ENCODE measurements around the gene SETDB2.

Gene SETDB2

GRCh38 chr13:49532593-49532992, 88.5 kb downstream of the SETDB2 start:
- peaks cover 18% of the 10 kb centered on the region for H3K36me3 ChIP-seq (ENCODE audit: control insufficient read depth, insufficient read depth, low read length)
- H3K27ac ChIP-seq (ENCODE audit: low read depth, low read length, severe bottlenecking) = no peak overlapping the region
- no peaks in the 10 kb centered on the region for H3K9me3 ChIP-seq (ENCODE audit: control insufficient read depth, low read length)
- WGBS, 2 experiments (ENCODE audit: insufficient coverage in 2 of 2) = 92% methylated on average over 1 of the region's 1 CpG; no CpG with 5 or more reads in 1 of the 2 experiments
- H3K4me1 ChIP-seq (ENCODE audit: control insufficient read depth, insufficient read depth, low read length, poor library complexity, severe bottlenecking) = no peaks in the 10 kb centered on the region
- no peak overlapping the region for H3K4me3 ChIP-seq (ENCODE audit: extremely low read depth, insufficient read depth, low read length, poor library complexity, severe bottlenecking)

- Histone ChIP-seq H3K9me3 (ENCODE audit: control insufficient read depth, low read length) (no peaks in the 10 kb centered on the region), H3K4me1 (ENCODE audit: control insufficient read depth, insufficient read depth, low read length, poor library complexity, severe bottlenecking) (no peaks in the 10 kb centered on the region), H3K36me3 (ENCODE audit: control insufficient read depth, insufficient read depth, low read length) (peaks cover 22% of the 10 kb centered on the region), H3K27ac (ENCODE audit: low read depth, low read length, severe bottlenecking) (no peak overlapping the region), H3K4me3 (ENCODE audit: extremely low read depth, insufficient read depth, low read length, poor library complexity, severe bottlenecking) (no peak overlapping the region)
Measured at GRCh38 chr13:49533011-49533410, 88.9 kb downstream of the SETDB2 start.

- 85 to 93% methylated on average over 5 to 6 of the region's 7 CpGs for WGBS, 2 experiments (ENCODE audit: insufficient coverage in 2 of 2)
- Histone ChIP-seq H3K9me3 (ENCODE audit: control insufficient read depth, low read length) (no peaks in the 10 kb centered on the region), H3K27ac (ENCODE audit: low read depth, low read length, severe bottlenecking) (no peak overlapping the region), H3K4me1 (ENCODE audit: control insufficient read depth, insufficient read depth, low read length, poor library complexity, severe bottlenecking) (no peaks in the 10 kb centered on the region), H3K4me3 (ENCODE audit: extremely low read depth, insufficient read depth, low read length, poor library complexity, severe bottlenecking) (no peak overlapping the region), H3K36me3 (ENCODE audit: control insufficient read depth, insufficient read depth, low read length) (peaks cover 27% of the 10 kb centered on the region)
Measured at GRCh38 chr13:49533591-49534269, 89.7 kb downstream of the SETDB2 start.

- H3K9me3 ChIP-seq (ENCODE audit: control insufficient read depth, low read length) = no peaks in the 10 kb centered on the region
- H3K4me1 ChIP-seq (ENCODE audit: control insufficient read depth, insufficient read depth, low read length, poor library complexity, severe bottlenecking) = peaks cover 18% of the 10 kb centered on the region
- H3K27ac ChIP-seq (ENCODE audit: low read depth, low read length, severe bottlenecking) = no peak overlapping the region
- H3K36me3 ChIP-seq (ENCODE audit: control insufficient read depth, insufficient read depth, low read length) = peaks cover 33% of the 10 kb centered on the region
- no peak overlapping the region for H3K4me3 ChIP-seq (ENCODE audit: extremely low read depth, insufficient read depth, low read length, poor library complexity, severe bottlenecking)
- WGBS, 2 experiments (ENCODE audit: insufficient coverage in 2 of 2) = 82 to 90% methylated on average over 2 to 5 of the region's 7 CpGs
Measured at GRCh38 chr13:49536144-49536873, 92.2 kb downstream of the SETDB2 start.

GRCh38 chr13:49538404-49538803, 94.3 kb downstream of the SETDB2 start:
- H3K9me3 ChIP-seq (ENCODE audit: control insufficient read depth, low read length) = no peaks in the 10 kb centered on the region
- H3K4me3 ChIP-seq (ENCODE audit: extremely low read depth, insufficient read depth, low read length, poor library complexity, severe bottlenecking) = no peak overlapping the region
- WGBS, 2 experiments (ENCODE audit: insufficient coverage in 2 of 2) = 79 to 100% methylated on average over 1 to 2 of the region's 2 CpGs
- no peak overlapping the region for H3K27ac ChIP-seq (ENCODE audit: low read depth, low read length, severe bottlenecking)
- peaks cover 31% of the 10 kb centered on the region for H3K36me3 ChIP-seq (ENCODE audit: control insufficient read depth, insufficient read depth, low read length)
- peaks cover 21% of the 10 kb centered on the region for H3K4me1 ChIP-seq (ENCODE audit: control insufficient read depth, insufficient read depth, low read length, poor library complexity, severe bottlenecking)

- peaks cover 35% of the 10 kb centered on the region for H3K36me3 ChIP-seq (ENCODE audit: control insufficient read depth, insufficient read depth, low read length)
- no peaks in the 10 kb centered on the region for H3K9me3 ChIP-seq (ENCODE audit: control insufficient read depth, low read length)
- H3K4me1 ChIP-seq (ENCODE audit: control insufficient read depth, insufficient read depth, low read length, poor library complexity, severe bottlenecking) = peaks cover 21% of the 10 kb centered on the region
- H3K27ac ChIP-seq (ENCODE audit: low read depth, low read length, severe bottlenecking) = no peak overlapping the region
- WGBS, 2 experiments (ENCODE audit: insufficient coverage in 2 of 2) = 90 to 100% methylated on average over 1 to 2 of the region's 5 CpGs
- no peak overlapping the region for H3K4me3 ChIP-seq (ENCODE audit: extremely low read depth, insufficient read depth, low read length, poor library complexity, severe bottlenecking)
Measured at GRCh38 chr13:49539313-49539712, 95.2 kb downstream of the SETDB2 start.

GRCh38 chr13:49539746-49540145, 95.7 kb downstream of the SETDB2 start:
- Histone ChIP-seq H3K4me1 (ENCODE audit: control insufficient read depth, insufficient read depth, low read length, poor library complexity, severe bottlenecking) (peaks cover 21% of the 10 kb centered on the region), H3K36me3 (ENCODE audit: control insufficient read depth, insufficient read depth, low read length) (peaks cover 35% of the 10 kb centered on the region), H3K9me3 (ENCODE audit: control insufficient read depth, low read length) (no peaks in the 10 kb centered on the region), H3K27ac (ENCODE audit: low read depth, low read length, severe bottlenecking) (peak overlapping the region; percentile 78), H3K4me3 (ENCODE audit: extremely low read depth, insufficient read depth, low read length, poor library complexity, severe bottlenecking) (no peak overlapping the region)
- WGBS, 2 experiments (ENCODE audit: insufficient coverage in 2 of 2) = 100% methylated on average over 1 of the region's 3 CpGs

GRCh38 chr13:49540552-49540951, 96.5 kb downstream of the SETDB2 start:
- H3K27ac ChIP-seq (ENCODE audit: low read depth, low read length, severe bottlenecking) = peak overlapping the region; percentile 78
- 55% methylated on average over 6 of the region's 7 CpGs for WGBS, 2 experiments (ENCODE audit: insufficient coverage in 2 of 2)
- H3K36me3 ChIP-seq (ENCODE audit: control insufficient read depth, insufficient read depth, low read length) = peaks cover 39% of the 10 kb centered on the region
- no peaks in the 10 kb centered on the region for H3K9me3 ChIP-seq (ENCODE audit: control insufficient read depth, low read length)
- H3K4me1 ChIP-seq (ENCODE audit: control insufficient read depth, insufficient read depth, low read length, poor library complexity, severe bottlenecking) = peaks cover 21% of the 10 kb centered on the region
- H3K4me3 ChIP-seq (ENCODE audit: extremely low read depth, insufficient read depth, low read length, poor library complexity, severe bottlenecking) = no peak overlapping the region

GRCh38 chr13:49543656-49544055, 99.6 kb downstream of the SETDB2 start:
- WGBS, 2 experiments (ENCODE audit: insufficient coverage in 2 of 2) = 100% methylated on average over 2 of the region's 3 CpGs
- H3K4me3 ChIP-seq (ENCODE audit: extremely low read depth, insufficient read depth, low read length, poor library complexity, severe bottlenecking) = no peak overlapping the region
- no peaks in the 10 kb centered on the region for H3K9me3 ChIP-seq (ENCODE audit: control insufficient read depth, low read length)
- peaks cover 21% of the 10 kb centered on the region for H3K4me1 ChIP-seq (ENCODE audit: control insufficient read depth, insufficient read depth, low read length, poor library complexity, severe bottlenecking)
- H3K36me3 ChIP-seq (ENCODE audit: control insufficient read depth, insufficient read depth, low read length) = peaks cover 50% of the 10 kb centered on the region
- H3K27ac ChIP-seq (ENCODE audit: low read depth, low read length, severe bottlenecking) = no peak overlapping the region

Measured in mesodermal cell (in vitro differentiated cells).